SK-N-SH (cell line): ENCODE measurements around the gene RHCE. TPM values are rescaled to one million over a fixed set of nuclear protein-coding genes. Genes with fewer than 3 reads are reported as not detected.
"Not testable (repeated sequence)": the region's sequence is repeated elsewhere in the genome, so short reads cannot be mapped to it uniquely, and the experiment has no call there.

Source experiments
- CTCF ChIA-PET: fragments of 300-600, 350-600 bp; formaldehyde crosslinking; extraction: SDS; loops from one replicate; lab custom pipeline; 2021; lab: Yijun Ruan, JAX
- POLR2A ChIA-PET: fragments of 350-600 bp; sonication (Branson Sonifier 250); formaldehyde crosslinking; extraction: SDS; loops from one replicate; lab custom pipeline; 2020; ENCODE audit warnings: antibody characterized with exemption, inconsistent platforms; lab: Yijun Ruan, JAX
- DNase-seq: peaks from one replicate; pipeline ENCODE4 v3.0.0; 2012
- H2AFZ ChIP-seq: fragments of 200-600 bp; sonication (generic); 2 replicates; pipeline ENCODE4 v1.8.1; 2016; ENCODE audit warnings: antibody characterized with exemption, mild to moderate bottlenecking, low read depth
- H3F3A ChIP-seq: fragments of 200-600 bp; sonication (generic); replicated peaks from 2 replicates; pipeline ENCODE3; 2016; ENCODE audit warnings: antibody characterized with exemption, mild to moderate bottlenecking; ENCODE audit not compliant: insufficient read depth
- H3K27ac ChIP-seq, 2 experiments: fragments of 200-500 bp in 1 of 2; fragments of 200-600 bp in 1 of 2; sonication (Bioruptor generic) in 1 of 2; sonication (generic), shearing (Covaris generic) in 1 of 2; 2 replicates each; pipeline versions ENCODE4 v1.5.1 to v1.6.1; 2014 to 2016; ENCODE audit warnings: low read depth in 2 of 2, inconsistent platforms in 1 of 2, low read length in 1 of 2, mild to moderate bottlenecking in 1 of 2, mixed read lengths in 1 of 2
- H3K27me3 ChIP-seq: fragments of 200-600 bp; sonication (generic), shearing (Covaris generic); 2 replicates; pipeline ENCODE4 v1.6.1; 2016; ENCODE audit warnings: mixed run types; ENCODE audit not compliant: insufficient read depth
- H3K36me3 ChIP-seq, 2 experiments: fragments of 200-500 bp in 1 of 2; fragments of 200-600 bp in 1 of 2; sonication (Bioruptor generic) in 1 of 2; sonication (generic) in 1 of 2; replicated peaks in 1 of 2; 2 replicates each; pipeline versions ENCODE3 to v1.5.1; 2014 to 2016; ENCODE audit warnings: low read length in 1 of 2, mild to moderate bottlenecking in 1 of 2; ENCODE audit not compliant: insufficient read depth in 2 of 2, control insufficient read depth in 1 of 2
- H3K4me1 ChIP-seq, 2 experiments: fragments of 200-500 bp in 1 of 2; fragments of 200-600 bp in 1 of 2; sonication (Bioruptor generic) in 1 of 2; sonication (generic), shearing (Covaris generic) in 1 of 2; 2 replicates each; pipeline versions ENCODE4 v1.5.1 to v1.6.1; 2014 to 2016; ENCODE audit warnings: low read depth in 1 of 2, low read length in 1 of 2, mixed run types in 1 of 2; ENCODE audit not compliant: insufficient read depth in 2 of 2, control insufficient read depth in 1 of 2
- H3K4me2 ChIP-seq: fragments of 200-600 bp; sonication (generic), shearing (Covaris generic); 2 replicates; pipeline ENCODE4 v1.6.1; 2017; ENCODE audit warnings: mixed run types
- H3K4me3 ChIP-seq, 2 experiments: fragments of 200-500 bp in 1 of 2; fragments of 200-600 bp in 1 of 2; sonication (Bioruptor generic) in 1 of 2; sonication (generic), shearing (Covaris generic) in 1 of 2; 2 replicates each; pipeline versions ENCODE4 v1.5.1 to v1.8.1; 2014 to 2016; ENCODE audit warnings: low read depth in 2 of 2, inconsistent platforms in 1 of 2, low read length in 1 of 2, mild to moderate bottlenecking in 1 of 2, mixed read lengths in 1 of 2, moderate library complexity in 1 of 2
- H3K79me2 ChIP-seq: fragments of 200-600 bp; sonication (generic); 2 replicates; pipeline ENCODE4 v1.8.1; 2017; ENCODE audit warnings: mild to moderate bottlenecking; ENCODE audit not compliant: insufficient read depth
- H3K9ac ChIP-seq: fragments of 200-600 bp; sonication (generic); 2 replicates; pipeline ENCODE4 v1.6.1; 2017; ENCODE audit warnings: mixed run types
- H3K9me2 ChIP-seq: fragments of 200-600 bp; sonication (generic); 2 replicates; pipeline ENCODE4 v1.6.1; 2017; ENCODE audit warnings: mixed run types
- H3K9me3 ChIP-seq: fragments of 200-600 bp; sonication (generic); 2 replicates; pipeline ENCODE4 v1.6.1; 2017; ENCODE audit warnings: mixed run types, mild to moderate bottlenecking, moderate library complexity
- H4K20me1 ChIP-seq: fragments of 200-600 bp; sonication (generic); 2 replicates; pipeline ENCODE4 v1.6.1; 2017; ENCODE audit warnings: mild to moderate bottlenecking, mixed run types; ENCODE audit not compliant: insufficient read depth
- WGBS: methylation state at CpG from one replicate; pipeline ENCODE4 v1.1.6; 2017; ENCODE audit warnings: low lambda C conversion rate; 5-methylcytosine and 5-hydroxymethylcytosine counted together
- polyA plus RNA-seq, 3 experiments: library from polyadenylated mRNA; depleted of rRNA; stranded (reverse); fragments of >200 nt; gene quantifications; 2 replicates each; pipeline ENCODE4 v1.2.3, GENCODE V29; 2012

Gene RHCE
- polyA plus RNA-seq, 1 of the 3 experiments (the other 2 are of a cell fraction): 0.54 TPM

GRCh38 chr1:25383875-25384274 is 36.8 kb downstream of the RHCE start:
- H3K36me3 ChIP-seq, H3K9me2 ChIP-seq, H3K79me2 ChIP-seq, H3K9ac ChIP-seq, H4K20me1 ChIP-seq, H3K4me2 ChIP-seq, H3K27me3 ChIP-seq, H3K4me1 ChIP-seq, DNase-seq, CTCF ChIA-PET, POLR2A ChIA-PET, H3K4me3 ChIP-seq, H3K27ac ChIP-seq, H3K9me3 ChIP-seq, H3F3A ChIP-seq, H2AFZ ChIP-seq: not testable (repeated sequence)
- no CpG with 5 or more reads among the region's 1 CpG for WGBS

GRCh38 chr1:25383090-25383489 is 37.5 kb downstream of the RHCE start:
- 75% methylated on average over 1 of the region's 1 CpG for WGBS
- H4K20me1 ChIP-seq, H3K79me2 ChIP-seq, H3K27ac ChIP-seq, H3K9ac ChIP-seq, POLR2A ChIA-PET, H3K9me2 ChIP-seq, H3K4me1 ChIP-seq, H3K36me3 ChIP-seq, H3K27me3 ChIP-seq, DNase-seq, H3K4me2 ChIP-seq, H3K4me3 ChIP-seq, H2AFZ ChIP-seq, H3F3A ChIP-seq, H3K9me3 ChIP-seq: not testable (repeated sequence)
- CTCF ChIA-PET: interaction anchor here (0.6 kb wide), 1 partner anchor 10 kb away, joined by 3 read pairs; no protein-coding TSS in a partner anchor

GRCh38 chr1:25382543-25382942 is 38.1 kb downstream of the RHCE start:
- H3K9me2 ChIP-seq, DNase-seq, H4K20me1 ChIP-seq, H3K36me3 ChIP-seq, H3K79me2 ChIP-seq, H3K9me3 ChIP-seq, H3K27ac ChIP-seq, H3F3A ChIP-seq, H2AFZ ChIP-seq, H3K27me3 ChIP-seq, H3K9ac ChIP-seq, H3K4me2 ChIP-seq, POLR2A ChIA-PET, H3K4me3 ChIP-seq, H3K4me1 ChIP-seq: not testable (repeated sequence)
- CTCF ChIA-PET: interaction anchor here (0.6 kb wide), 1 partner anchor 10 kb away, joined by 3 read pairs; no protein-coding TSS in a partner anchor
- WGBS: 86% methylated on average over 1 of the region's 1 CpG

GRCh38 chr1:25378367-25378766 is 42.3 kb downstream of the RHCE start:
- H3K27ac ChIP-seq, H3K4me1 ChIP-seq, H3K9me3 ChIP-seq, H3K4me2 ChIP-seq, H3K36me3 ChIP-seq, H3F3A ChIP-seq, H3K9me2 ChIP-seq, H3K27me3 ChIP-seq, H3K4me3 ChIP-seq, H4K20me1 ChIP-seq, POLR2A ChIA-PET, H3K9ac ChIP-seq, H2AFZ ChIP-seq, DNase-seq, H3K79me2 ChIP-seq: not testable (repeated sequence)
- WGBS: 73% methylated on average over 3 of the region's 3 CpGs
- CTCF ChIA-PET: interaction anchor here (1.4 kb wide), 1 partner anchor 143 kb away, joined by 3 read pairs; no protein-coding TSS in a partner anchor
